ENCODE results near the gene GFOD1.
"Not testable (repeated sequence)": the region's sequence is repeated elsewhere in the genome, so short reads cannot be mapped to it uniquely, and the experiment has no call there.

GFOD1 gene

DNA sequence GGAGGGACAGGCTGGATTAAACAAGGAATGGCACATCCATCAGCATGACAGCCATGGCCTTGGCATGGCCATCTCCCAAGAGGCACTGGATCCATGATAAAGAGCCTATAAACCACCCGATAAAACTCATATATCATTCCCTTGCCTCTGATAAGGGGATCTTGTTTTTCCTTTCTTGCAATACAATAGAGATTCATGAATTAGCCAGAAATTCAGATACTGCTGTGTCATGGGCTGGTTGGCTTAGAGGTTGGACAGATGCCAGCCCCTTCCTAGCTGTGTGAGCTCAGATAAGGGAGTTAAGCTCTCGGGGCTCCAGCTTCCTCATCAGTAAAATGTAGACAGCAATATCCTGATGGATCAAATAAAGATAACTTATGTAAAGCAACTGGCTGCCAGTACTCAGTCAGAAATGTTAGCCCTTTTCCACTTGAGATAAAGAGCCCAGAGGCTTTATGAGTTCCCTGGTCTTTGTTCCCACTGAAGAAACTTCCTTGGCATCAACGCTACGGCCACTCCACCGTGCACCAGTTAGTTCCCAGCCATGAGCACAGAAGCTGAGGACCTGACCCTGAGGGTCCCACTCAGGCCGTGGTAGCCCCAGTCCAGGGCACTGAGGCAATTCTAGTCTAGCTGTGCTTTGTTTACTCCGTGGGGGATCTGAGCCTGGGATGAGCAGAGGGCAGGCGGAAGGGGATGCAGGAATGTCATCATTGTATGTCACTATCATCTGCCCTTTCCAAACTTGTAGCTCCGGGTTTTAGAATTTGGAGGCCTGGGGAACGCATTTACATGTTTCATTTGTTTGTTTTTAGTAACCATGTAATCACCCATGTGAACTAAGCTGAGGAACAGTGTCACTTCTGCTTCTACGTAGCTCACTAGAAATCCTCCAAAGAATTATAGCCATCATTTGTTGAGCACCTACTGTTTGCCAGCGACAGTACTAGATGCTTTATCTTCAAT, 91.8 kb downstream of the GFOD1 start:
- DNase-seq (ENCODE audit: insufficient read length, low spot score): no peak
- TF ChIP-seq, protein P1, sequence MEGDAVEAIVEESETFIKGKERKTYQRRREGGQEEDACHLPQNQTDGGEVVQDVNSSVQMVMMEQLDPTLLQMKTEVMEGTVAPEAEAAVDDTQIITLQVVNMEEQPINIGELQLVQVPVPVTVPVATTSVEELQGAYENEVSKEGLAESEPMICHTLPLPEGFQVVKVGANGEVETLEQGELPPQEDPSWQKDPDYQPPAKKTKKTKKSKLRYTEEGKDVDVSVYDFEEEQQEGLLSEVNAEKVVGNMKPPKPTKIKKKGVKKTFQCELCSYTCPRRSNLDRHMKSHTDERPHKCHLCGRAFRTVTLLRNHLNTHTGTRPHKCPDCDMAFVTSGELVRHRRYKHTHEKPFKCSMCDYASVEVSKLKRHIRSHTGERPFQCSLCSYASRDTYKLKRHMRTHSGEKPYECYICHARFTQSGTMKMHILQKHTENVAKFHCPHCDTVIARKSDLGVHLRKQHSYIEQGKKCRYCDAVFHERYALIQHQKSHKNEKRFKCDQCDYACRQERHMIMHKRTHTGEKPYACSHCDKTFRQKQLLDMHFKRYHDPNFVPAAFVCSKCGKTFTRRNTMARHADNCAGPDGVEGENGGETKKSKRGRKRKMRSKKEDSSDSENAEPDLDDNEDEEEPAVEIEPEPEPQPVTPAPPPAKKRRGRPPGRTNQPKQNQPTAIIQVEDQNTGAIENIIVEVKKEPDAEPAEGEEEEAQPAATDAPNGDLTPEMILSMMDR (IDR thresholded peaks at IDR 0.05; ENCODE audit: insufficient read depth, missing control alignments): no peak
- no peak for FAIRE-seq

DNA sequence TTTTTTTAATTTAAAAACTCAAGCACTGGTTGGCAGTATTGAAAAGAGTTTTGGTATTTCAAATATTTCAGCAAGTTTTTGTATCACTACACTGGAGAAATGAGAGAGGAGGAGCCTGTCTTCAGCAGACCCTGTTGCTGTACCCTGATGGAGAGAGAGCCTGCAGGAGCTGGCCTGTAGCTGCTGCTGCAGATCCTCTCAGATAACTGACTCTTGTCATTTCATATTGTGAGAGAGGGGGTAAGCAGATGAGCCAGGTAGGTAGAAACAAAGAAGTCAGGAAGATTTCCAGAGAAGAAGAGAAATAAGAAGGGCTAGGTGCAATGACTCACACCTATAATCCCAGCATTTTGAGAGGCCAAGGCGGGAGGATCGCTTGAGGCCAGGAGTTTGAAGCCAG, 94.9 kb downstream of the GFOD1 start:
- FAIRE-seq: no peak
- TF ChIP-seq, protein P1 (IDR thresholded peaks at IDR 0.05; ENCODE audit: insufficient read depth, missing control alignments): no peak
- DNase-seq (ENCODE audit: insufficient read length, low spot score): no peak

DNA sequence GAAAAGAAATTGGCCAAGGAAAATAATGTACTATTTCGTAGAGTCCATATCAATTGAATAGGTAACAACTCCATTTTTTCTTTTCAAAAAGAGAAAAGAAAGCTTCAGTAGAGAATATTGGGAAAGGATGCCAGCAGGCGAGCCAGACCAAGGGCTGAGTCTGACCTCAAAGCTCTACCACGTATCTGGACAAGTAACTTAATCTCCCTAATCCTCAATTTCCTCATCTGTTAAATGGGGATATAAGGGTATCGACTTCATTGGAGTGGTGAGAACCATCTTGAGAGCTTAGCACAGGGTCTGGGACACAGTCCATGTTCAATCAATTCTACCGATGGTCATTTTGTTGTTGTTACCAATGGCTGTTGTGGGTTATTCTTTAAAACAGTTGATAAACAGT, 95.9 kb downstream of the GFOD1 start:
- DNase-seq (ENCODE audit: insufficient read length, low spot score): no peak
- FAIRE-seq: no peak
- TF ChIP-seq, protein P1 (IDR thresholded peaks at IDR 0.05; ENCODE audit: insufficient read depth, missing control alignments): no peak

DNA sequence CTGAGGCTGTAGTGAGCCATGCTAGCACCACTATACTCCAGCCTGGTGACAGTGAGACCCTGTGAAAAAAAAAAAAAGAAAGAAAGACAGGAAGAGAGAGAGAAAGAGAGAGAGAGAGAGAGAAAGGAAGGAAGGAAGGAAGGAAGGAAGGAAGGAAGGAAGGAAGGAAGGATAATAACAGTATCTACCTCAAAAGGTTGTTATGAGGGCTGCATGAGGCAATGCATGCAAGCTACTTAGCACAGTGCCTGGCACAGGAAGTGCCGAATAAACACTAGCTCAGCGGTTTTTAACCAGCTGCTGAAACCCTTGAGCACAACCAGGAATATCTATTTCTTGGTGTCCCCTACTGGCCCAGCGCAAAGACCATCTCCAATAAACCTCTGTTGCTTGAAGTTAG, 96.7 kb downstream of the GFOD1 start:
- no peak for FAIRE-seq
- no peak for DNase-seq (ENCODE audit: insufficient read length, low spot score)
- TF ChIP-seq, protein P1 (IDR thresholded peaks at IDR 0.05; ENCODE audit: insufficient read depth, missing control alignments): no peak

DNA sequence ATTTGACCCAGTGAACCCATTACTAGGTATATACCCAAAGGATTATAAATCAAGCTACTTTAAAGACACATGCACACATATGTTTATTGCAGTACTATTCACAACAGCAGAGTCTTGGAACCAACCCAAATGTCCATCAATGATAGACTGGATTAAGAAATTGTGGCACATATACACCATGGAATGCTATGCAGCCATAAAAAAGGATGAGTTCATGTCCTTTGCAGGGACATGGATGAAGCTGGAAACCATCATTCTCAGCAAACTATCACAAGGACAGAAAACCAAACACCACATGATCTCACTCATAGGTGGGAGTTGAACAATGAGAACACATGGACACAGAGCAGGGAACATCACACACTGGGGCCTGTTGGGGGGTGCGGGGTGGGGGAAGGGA, 98.2 kb downstream of the GFOD1 start:
- FAIRE-seq; DNase-seq (ENCODE audit: insufficient read length, low spot score): not testable (repeated sequence)

DNA sequence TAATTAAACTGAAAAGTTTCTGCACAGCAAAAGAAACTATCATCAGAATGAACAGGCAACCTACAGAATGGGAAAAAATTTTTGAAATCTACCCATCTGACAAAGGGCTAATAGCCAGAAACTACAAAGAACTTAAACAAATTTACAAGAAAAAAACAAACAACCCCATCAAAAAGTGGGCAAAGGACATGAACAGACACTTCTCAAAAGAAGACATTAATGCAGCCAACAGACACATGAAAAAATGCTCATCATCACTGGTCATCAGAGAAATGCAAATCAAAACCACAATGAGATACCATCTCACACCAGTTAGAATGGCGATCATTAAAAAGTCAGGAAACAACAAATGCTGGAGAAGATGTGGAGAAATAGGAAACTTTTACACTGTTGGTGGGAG, 98.6 kb downstream of the GFOD1 start:
- not testable (repeated sequence) for FAIRE-seq; DNase-seq (ENCODE audit: insufficient read length, low spot score)

DNA sequence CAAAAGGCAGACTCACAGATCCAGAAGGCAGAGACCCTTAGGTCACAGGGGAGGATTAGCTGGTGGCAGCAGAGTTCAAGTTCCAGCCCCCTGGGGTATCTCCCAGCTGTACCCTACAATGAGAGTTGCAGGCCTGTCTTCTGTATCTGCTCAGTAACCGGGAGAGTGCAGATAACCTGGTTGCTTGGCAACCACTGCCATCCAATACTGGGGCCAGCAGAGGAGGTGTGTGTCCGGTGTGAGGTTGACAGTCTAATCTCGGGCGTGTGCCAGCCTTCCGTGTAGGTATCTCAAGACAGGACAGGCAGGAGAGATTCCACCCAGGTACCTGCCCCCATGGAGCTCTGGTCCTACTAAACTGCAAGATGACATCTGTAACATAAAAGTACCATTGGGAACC, 102.4 kb downstream of the GFOD1 start:
- FAIRE-seq: no peak
- DNase-seq (ENCODE audit: insufficient read length, low spot score): no peak
- TF ChIP-seq, protein P1 (IDR thresholded peaks at IDR 0.05; ENCODE audit: insufficient read depth, missing control alignments): no peak

DNA sequence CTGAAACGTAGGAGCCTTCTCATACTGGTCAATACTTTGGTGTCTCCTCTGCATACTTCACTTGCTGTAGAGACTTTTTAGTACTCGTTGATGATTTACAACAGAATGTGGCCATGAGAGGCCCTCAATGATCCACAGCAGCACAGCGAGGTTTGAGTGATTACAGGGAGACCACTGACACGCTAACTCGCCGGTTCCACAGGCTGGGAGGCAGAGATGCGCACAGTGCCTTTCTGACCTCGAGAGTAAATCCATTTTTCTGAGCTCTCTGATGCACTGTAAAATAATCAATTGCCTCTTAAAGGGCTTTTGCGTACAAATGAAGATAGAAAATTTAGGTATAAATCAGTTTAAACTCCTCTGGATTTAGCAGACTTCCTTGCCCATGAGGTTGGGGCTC, 102.9 kb downstream of the GFOD1 start:
- DNase-seq (ENCODE audit: insufficient read length, low spot score) (no peak), FAIRE-seq (no peak)
- TF ChIP-seq, protein P1 (IDR thresholded peaks at IDR 0.05; ENCODE audit: insufficient read depth, missing control alignments): no peak

Measured in D721Med (cell line).